BJ (cell line): Measurements from ENCODE around the gene USP53. TPM values are rescaled to one million over a fixed set of nuclear protein-coding genes. Genes with fewer than 3 reads are reported as not detected.

Experiments used
- CTCF ChIA-PET: fragments of 350-600 bp; formaldehyde crosslinking; extraction: SDS; loops from one replicate; lab custom pipeline; 2021; ENCODE audit warnings: antibody characterized with exemption, inconsistent platforms; lab: Yijun Ruan, JAX
- POLR2A ChIA-PET: fragments of 300-600 bp; sonication (Branson Sonifier 250); formaldehyde crosslinking; extraction: SDS; loops from one replicate; lab custom pipeline; 2021; ENCODE audit warnings: antibody characterized with exemption; lab: Charles Lee
- DNase-seq: peaks from one replicate; pipeline ENCODE4 v3.0.0-alpha.2; 2011; ENCODE audit warnings: low read depth
- H3K27me3 ChIP-seq: 2 replicates; pipeline ENCODE4 v1.6.0; 2011; ENCODE audit warnings: low read length; ENCODE audit not compliant: control insufficient read depth, insufficient read depth
- H3K36me3 ChIP-seq: 2 replicates; pipeline ENCODE4 v1.5.1; 2011; ENCODE audit warnings: low read length; ENCODE audit not compliant: control insufficient read depth, insufficient read depth
- H3K4me3 ChIP-seq: 2 replicates; pipeline ENCODE4 v1.5.1; 2011; ENCODE audit warnings: low read depth, mild to moderate bottlenecking, control low read depth, low read length
- polyA plus RNA-seq: library from polyadenylated mRNA; depleted of rRNA; stranded (reverse); fragments of >200 nt; gene quantifications from 2 replicates; pipeline ENCODE4 v1.2.3, GENCODE V29; 2011
- TF ChIP-seq, protein P1 (sequence below): IDR thresholded peaks from 2 replicates; pipeline ENCODE4 v1.5.1; 2011; ENCODE audit warnings: low read depth, mild to moderate bottlenecking, control low read depth, inconsistent platforms, low read length, moderate library complexity; ENCODE audit not compliant: insufficient read depth

USP53 gene
- polyA plus RNA-seq, 1 experiment: 70.5 TPM

DNA sequence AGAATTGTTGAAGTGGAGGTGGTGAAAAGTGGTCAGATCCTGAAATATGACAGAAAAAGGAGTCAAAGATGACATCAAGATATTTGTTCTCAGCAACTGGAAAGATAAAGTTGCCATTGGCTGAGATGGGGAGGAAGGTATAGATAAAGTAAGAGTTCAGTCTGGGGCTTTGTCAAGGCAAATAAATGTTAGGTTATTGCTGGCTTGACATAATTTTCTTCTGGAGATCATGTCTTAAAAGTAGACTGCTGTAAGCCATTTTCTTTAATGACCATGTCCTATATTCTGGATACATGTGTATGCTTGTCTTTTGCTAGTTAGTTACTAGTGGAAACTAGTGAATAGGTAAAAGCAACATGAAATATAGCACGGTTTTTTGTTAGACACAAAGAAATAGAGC, 5.6 kb downstream of the USP53 start:
- H3K27me3 ChIP-seq: no peaks in the 10 kb centered on the region
- no peak for DNase-seq
- H3K4me3 ChIP-seq: peak overlapping the region; percentile 31
- peaks cover 14% of the 10 kb centered on the region for H3K36me3 ChIP-seq
- TF ChIP-seq, protein P1, sequence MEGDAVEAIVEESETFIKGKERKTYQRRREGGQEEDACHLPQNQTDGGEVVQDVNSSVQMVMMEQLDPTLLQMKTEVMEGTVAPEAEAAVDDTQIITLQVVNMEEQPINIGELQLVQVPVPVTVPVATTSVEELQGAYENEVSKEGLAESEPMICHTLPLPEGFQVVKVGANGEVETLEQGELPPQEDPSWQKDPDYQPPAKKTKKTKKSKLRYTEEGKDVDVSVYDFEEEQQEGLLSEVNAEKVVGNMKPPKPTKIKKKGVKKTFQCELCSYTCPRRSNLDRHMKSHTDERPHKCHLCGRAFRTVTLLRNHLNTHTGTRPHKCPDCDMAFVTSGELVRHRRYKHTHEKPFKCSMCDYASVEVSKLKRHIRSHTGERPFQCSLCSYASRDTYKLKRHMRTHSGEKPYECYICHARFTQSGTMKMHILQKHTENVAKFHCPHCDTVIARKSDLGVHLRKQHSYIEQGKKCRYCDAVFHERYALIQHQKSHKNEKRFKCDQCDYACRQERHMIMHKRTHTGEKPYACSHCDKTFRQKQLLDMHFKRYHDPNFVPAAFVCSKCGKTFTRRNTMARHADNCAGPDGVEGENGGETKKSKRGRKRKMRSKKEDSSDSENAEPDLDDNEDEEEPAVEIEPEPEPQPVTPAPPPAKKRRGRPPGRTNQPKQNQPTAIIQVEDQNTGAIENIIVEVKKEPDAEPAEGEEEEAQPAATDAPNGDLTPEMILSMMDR: no peak
- CTCF ChIA-PET: no interaction called here
- POLR2A ChIA-PET: interaction anchor here (1.2 kb wide), 1 partner anchor 189 kb away, joined by 4 read pairs; no protein-coding TSS in a partner anchor

DNA sequence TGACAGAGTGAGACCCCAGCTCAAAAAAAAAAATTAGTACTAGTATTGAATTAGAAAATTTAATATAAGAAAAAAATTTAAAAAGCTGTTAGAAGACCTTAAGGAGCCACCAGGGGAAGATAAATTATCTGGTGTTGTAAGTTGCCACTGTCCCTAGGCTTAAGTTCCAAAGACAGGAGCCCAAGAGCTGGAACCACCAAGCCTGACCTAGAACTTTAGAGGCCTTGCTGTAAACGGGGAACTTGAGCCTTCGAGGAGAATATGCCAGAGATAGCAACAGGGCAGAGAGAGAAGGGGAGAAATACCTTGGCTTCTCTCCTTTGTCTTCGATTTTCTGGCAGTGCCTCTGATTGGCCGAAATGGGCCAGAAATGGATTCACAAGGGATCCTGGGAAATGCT, 8.9 kb downstream of the USP53 start:
- DNase-seq: no peak
- POLR2A ChIA-PET: interaction anchor here (0.7 kb wide), 1 partner anchor 175 kb away, joined by 6 read pairs; no protein-coding TSS in a partner anchor
- H3K27me3 ChIP-seq: no peaks in the 10 kb centered on the region
- CTCF ChIA-PET: interaction anchor here (0.5 kb wide), 1 partner anchor 521 kb away, joined by 3 read pairs; no protein-coding TSS in a partner anchor
- peaks cover 16% of the 10 kb centered on the region for H3K36me3 ChIP-seq
- TF ChIP-seq, protein P1: no peak
- H3K4me3 ChIP-seq: no peak overlapping the region

DNA sequence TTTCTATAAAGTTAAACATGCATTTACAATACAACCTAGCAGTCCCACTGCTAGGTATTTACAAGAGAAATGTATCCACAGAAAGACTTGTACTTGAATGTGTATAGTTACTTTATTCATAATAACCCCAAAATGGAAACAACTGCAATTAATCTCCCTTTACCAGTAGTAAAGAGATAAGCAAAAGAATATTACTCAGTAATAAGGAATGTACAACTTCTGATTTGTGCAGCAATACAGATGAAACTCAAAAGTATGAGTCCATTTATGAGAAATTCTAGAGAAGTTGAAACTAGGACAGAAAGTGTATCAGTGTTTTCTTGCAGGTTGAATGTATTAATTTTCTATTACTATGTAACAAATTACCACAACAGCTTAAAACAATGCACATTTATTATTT, 15.2 kb downstream of the USP53 start:
- Histone ChIP-seq H3K4me3 (no peak overlapping the region), H3K27me3 (no peaks in the 10 kb centered on the region), H3K36me3 (peaks cover 7% of the 10 kb centered on the region)
- no peak for DNase-seq
- TF ChIP-seq, protein P1: no peak
- ChIA-PET POLR2A (no interaction called here), CTCF (no interaction called here)

DNA sequence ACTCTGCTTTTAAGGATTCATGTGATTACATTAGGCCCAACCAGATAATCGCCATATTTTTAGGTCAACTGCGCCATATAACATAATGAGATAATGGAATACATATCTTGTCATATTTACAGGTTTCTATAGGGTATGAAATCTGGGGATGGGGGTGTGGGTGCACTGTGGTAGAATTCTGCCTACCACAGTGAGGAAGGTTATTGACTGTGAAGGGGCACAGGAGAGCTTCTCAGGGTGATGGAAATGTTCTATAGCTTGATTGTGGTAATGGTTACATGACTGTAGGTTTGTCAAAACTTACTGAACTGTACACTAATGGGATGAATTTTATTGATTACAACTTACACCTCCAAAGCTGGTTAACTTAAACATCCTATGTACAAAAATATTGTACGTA, 15.9 kb downstream of the USP53 start:
- DNase-seq: no peak
- Histone ChIP-seq H3K4me3 (no peak overlapping the region), H3K36me3 (peaks cover 7% of the 10 kb centered on the region), H3K27me3 (no peaks in the 10 kb centered on the region)
- CTCF ChIA-PET: interaction anchor here (1.4 kb wide), 1 partner anchor 141 kb away, joined by 4 read pairs; no protein-coding TSS in a partner anchor
- POLR2A ChIA-PET: no interaction called here
- TF ChIP-seq, protein P1: no peak

DNA sequence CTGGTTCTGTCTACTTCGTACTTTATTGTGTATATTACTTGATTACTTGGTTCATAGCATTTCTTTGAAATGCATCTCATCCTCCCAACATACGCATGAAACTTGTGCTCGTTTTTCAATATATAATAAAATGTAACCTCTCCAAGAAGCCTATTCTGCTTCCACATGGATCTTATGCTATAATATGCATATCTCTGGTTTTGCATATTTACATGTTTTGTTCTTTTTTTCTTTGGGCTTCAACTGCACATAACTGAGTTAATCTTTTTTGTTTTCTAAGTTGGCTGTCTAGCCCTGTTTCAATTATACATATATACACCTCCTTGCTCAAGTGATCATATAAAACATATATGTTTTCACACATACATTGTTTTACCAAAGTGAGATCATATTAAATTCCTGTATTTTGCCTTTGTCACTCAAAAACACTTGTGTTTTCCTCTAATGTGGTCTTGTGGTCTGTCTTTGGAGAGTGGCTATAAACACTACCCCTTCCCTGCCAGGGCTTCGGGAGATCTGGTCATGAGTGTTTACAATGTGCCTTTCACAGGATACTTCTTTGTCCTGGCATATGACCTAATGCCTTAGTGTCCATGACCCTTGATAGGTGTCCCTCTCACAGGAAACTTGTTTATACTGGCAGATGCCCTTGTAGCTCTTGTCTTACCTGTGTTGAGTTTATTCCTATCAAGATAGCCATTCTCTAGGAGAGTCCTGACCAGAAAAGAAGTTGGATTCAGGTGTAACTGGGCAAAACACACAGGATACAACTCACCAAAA, 17.6 kb downstream of the USP53 start:
- H3K4me3 ChIP-seq: no peak overlapping the region
- TF ChIP-seq, protein P1: no peak
- H3K36me3 ChIP-seq: peaks cover 8% of the 10 kb centered on the region
- ChIA-PET CTCF (interaction anchor here (0.6 to 1.0 kb wide), 2 partner anchors 82 to 249 kb away, joined by 4 read pairs; no protein-coding TSS in a partner anchor), POLR2A (no interaction called here)
- no peaks in the 10 kb centered on the region for H3K27me3 ChIP-seq
- no peak for DNase-seq
